Trophoblast cell (in vitro differentiated cells and primary cell): Measurements from ENCODE around the gene MPP2.

Experiments
- DNase-seq, 2 donors: peaks; one replicate each; pipeline ENCODE4 v3.0.0-alpha.2; 2016
- H2AFZ ChIP-seq: 2 replicates; pipeline ENCODE4 v1.6.1; 2013; ENCODE audit warnings: low read length, moderate library complexity, mild to moderate bottlenecking; ENCODE audit not compliant: insufficient read depth, poor library complexity
- H2AK5ac ChIP-seq: 2 replicates; pipeline ENCODE4 v1.6.1; 2013; ENCODE audit warnings: mild to moderate bottlenecking, low read length
- H2BK120ac ChIP-seq: 2 replicates; pipeline ENCODE4 v1.6.1; 2013; ENCODE audit warnings: low read length, mild to moderate bottlenecking, moderate library complexity; ENCODE audit not compliant: insufficient read depth, poor library complexity
- H2BK12ac ChIP-seq: 2 replicates; pipeline ENCODE4 v1.6.1; 2013; ENCODE audit warnings: mild to moderate bottlenecking, low read length, moderate library complexity
- H2BK5ac ChIP-seq: 2 replicates; pipeline ENCODE4 v1.6.1; 2013; ENCODE audit warnings: low read length, low read depth, moderate library complexity, mild to moderate bottlenecking; ENCODE audit not compliant: poor library complexity
- H3K14ac ChIP-seq: 2 replicates; pipeline ENCODE4 v1.6.1; 2013; ENCODE audit warnings: mild to moderate bottlenecking, low read length
- H3K18ac ChIP-seq: 2 replicates; pipeline ENCODE4 v1.6.1; 2013; ENCODE audit warnings: mild to moderate bottlenecking, low read length
- H3K23ac ChIP-seq: 2 replicates; pipeline ENCODE4 v1.6.1; 2013; ENCODE audit warnings: low read length
- H3K27ac ChIP-seq: 2 replicates; pipeline ENCODE4 v1.5.1; 2013; ENCODE audit warnings: low read depth, mild to moderate bottlenecking, inconsistent platforms, low read length, moderate library complexity
- H3K27me3 ChIP-seq: 2 replicates; pipeline ENCODE4 v1.6.1; 2013; ENCODE audit warnings: inconsistent platforms, mild to moderate bottlenecking, low read length, moderate library complexity; ENCODE audit not compliant: insufficient read depth
- H3K36me3 ChIP-seq, 2 experiments: 1 replicate in 1 of 2; 2 replicates in 1 of 2; pipeline ENCODE4 v1.6.1; 2013; ENCODE audit warnings: low read length in 2 of 2, mild to moderate bottlenecking in 2 of 2, moderate library complexity in 1 of 2; ENCODE audit not compliant: insufficient read depth in 2 of 2, control insufficient read depth in 1 of 2
- H3K4ac ChIP-seq: 2 replicates; pipeline ENCODE4 v1.6.1; 2013; ENCODE audit warnings: low read depth, mild to moderate bottlenecking, low read length, moderate library complexity
- H3K4me1 ChIP-seq, 2 experiments: 1 replicate in 1 of 2; 2 replicates in 1 of 2; pipeline ENCODE4 v1.6.1; 2013; ENCODE audit warnings: low read length in 2 of 2, mild to moderate bottlenecking in 2 of 2, moderate library complexity in 1 of 2; ENCODE audit not compliant: insufficient read depth in 2 of 2, control insufficient read depth in 1 of 2
- H3K4me2 ChIP-seq: 2 replicates; pipeline ENCODE4 v1.6.1; 2013; ENCODE audit warnings: inconsistent platforms, mild to moderate bottlenecking, low read length, moderate library complexity
- H3K4me3 ChIP-seq: 2 replicates; pipeline ENCODE4 v1.5.1; 2013; ENCODE audit warnings: mild to moderate bottlenecking, low read depth, low read length, inconsistent platforms
- H3K79me1 ChIP-seq: one replicate; pipeline ENCODE4 v1.6.1; 2013; ENCODE audit warnings: low read length
- H3K79me2 ChIP-seq: 2 replicates; pipeline ENCODE4 v1.6.1; 2013; ENCODE audit warnings: low read length, mild to moderate bottlenecking; ENCODE audit not compliant: control insufficient read depth, insufficient read depth, poor library complexity
- H3K9ac ChIP-seq: 2 replicates; pipeline ENCODE4 v1.6.1; 2013; ENCODE audit warnings: mild to moderate bottlenecking, low read length
- H3K9me3 ChIP-seq: 2 replicates; pipeline ENCODE4 v1.6.1; 2013; ENCODE audit warnings: low read depth, mild to moderate bottlenecking, control low read depth, inconsistent platforms, low read length; ENCODE audit not compliant: insufficient read depth
- H4K12ac ChIP-seq: 2 replicates; pipeline ENCODE4 v1.6.1; 2013; ENCODE audit warnings: low read depth, mild to moderate bottlenecking, low read length, moderate library complexity
- H4K8ac ChIP-seq: 2 replicates; pipeline ENCODE4 v1.6.1; 2013; ENCODE audit warnings: low read depth, mild to moderate bottlenecking, low read length, moderate library complexity
- H4K91ac ChIP-seq: one replicate; pipeline ENCODE4 v1.6.1; 2013; ENCODE audit warnings: low read depth, mild to moderate bottlenecking, low read length, moderate library complexity
- WGBS: extraction: QIAGEN DNeasy Blood & Tissue Kit; methylation state at CpG from one replicate; pipeline ENCODE4 v1.1.7; 2013; ENCODE audit warnings: missing lambda C conversion rate; ENCODE audit not compliant: insufficient read length, insufficient coverage; ENCODE audit errors: extremely low coverage; 5-methylcytosine and 5-hydroxymethylcytosine counted together

MPP2 gene

DNA sequence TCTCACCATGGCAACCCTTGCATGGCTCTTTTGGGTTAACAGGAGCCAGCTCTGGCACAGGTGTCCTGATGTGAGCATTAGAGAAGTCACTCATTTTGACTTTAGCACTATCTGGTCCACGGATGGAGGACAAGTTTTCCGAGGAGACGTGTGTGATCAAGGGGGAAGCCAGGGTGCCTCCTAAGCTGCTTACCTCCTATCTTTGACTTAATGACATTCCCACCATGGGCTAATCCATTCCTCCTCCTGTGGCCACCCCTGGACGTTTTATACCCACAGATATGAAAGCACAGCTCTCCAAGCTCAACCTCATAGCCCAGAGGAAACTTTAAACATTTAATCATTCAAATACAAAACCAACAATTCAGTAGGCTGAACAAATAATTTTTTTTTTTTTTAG is 18.8 kb downstream of the MPP2 start:
- Histone ChIP-seq H3K18ac (no peak overlapping the region), H3K79me2 (no peaks in the 10 kb centered on the region), H2BK120ac (no peak overlapping the region), H3K4me1 (no peaks in the 10 kb centered on the region), H2BK12ac (no peak overlapping the region), H3K9ac (no peak overlapping the region), H4K8ac (no peak overlapping the region), H4K12ac (no peak overlapping the region), H2AFZ (no peak overlapping the region), H3K36me3 (no peaks in the 10 kb centered on the region), H3K27me3 (no peaks in the 10 kb centered on the region), H2BK5ac (no peak overlapping the region), H3K23ac (no peak overlapping the region), H3K27ac (no peak overlapping the region), H3K9me3 (no peaks in the 10 kb centered on the region), H4K91ac (no peak overlapping the region), H3K14ac (no peak overlapping the region), H2AK5ac (no peak overlapping the region), H3K79me1 (no peaks in the 10 kb centered on the region), H3K4me3 (no peak overlapping the region), H3K4me2 (no peak overlapping the region), H3K4ac (no peak overlapping the region)
- no CpG with 5 or more reads among the region's 4 CpGs for WGBS
- no peak for DNase-seq

DNA sequence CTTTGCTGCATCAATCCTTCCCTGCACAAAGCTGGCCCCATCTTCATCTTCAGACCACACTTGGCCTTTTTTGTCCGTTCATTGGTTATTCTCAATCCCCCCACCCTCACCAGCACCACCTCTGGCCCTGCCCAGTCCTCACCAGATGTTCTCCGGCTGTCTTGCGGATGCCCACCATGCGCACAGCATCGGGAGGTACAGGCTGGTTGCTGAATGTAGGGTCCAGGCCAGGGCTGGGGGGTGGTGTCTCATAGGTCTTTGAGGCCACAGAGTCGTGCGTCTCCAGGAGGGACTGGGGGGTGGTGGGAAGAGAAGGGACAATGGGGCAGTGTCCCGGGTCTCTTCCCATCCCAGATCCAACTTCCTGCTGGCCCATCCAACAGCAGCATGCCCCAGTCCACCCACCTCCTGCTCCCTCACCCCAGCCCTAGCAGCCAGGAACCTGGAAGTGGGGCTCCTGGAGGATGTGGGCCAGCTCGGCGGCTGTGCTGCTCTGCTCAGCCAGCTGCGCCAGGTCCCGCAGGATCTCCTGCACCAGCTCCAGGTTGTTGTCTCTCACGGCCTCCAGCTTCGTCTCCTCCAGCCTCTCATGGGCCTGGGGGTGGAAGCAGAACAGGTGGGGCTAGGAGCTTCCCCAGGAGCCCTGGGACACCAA is 24.4 kb downstream of the MPP2 start:
- Histone ChIP-seq H4K12ac (no peak overlapping the region), H3K4me2 (no peak overlapping the region), H3K36me3 (no peaks in the 10 kb centered on the region), H3K23ac (no peak overlapping the region), H3K4me3 (no peak overlapping the region), H3K79me2 (no peaks in the 10 kb centered on the region), H3K4ac (no peak overlapping the region), H3K14ac (no peak overlapping the region), H4K91ac (no peak overlapping the region), H2AK5ac (no peak overlapping the region), H3K4me1 (peaks cover 3% of the 10 kb centered on the region in 2 experiments), H3K79me1 (no peaks in the 10 kb centered on the region), H3K27me3 (no peaks in the 10 kb centered on the region), H2BK12ac (no peak overlapping the region), H2AFZ (no peak overlapping the region), H3K9ac (no peak overlapping the region), H3K27ac (no peak overlapping the region), H2BK120ac (no peak overlapping the region), H3K18ac (no peak overlapping the region), H4K8ac (no peak overlapping the region), H3K9me3 (no peaks in the 10 kb centered on the region), H2BK5ac (no peak overlapping the region)
- no peak for DNase-seq
- no CpG with 5 or more reads among the region's 14 CpGs for WGBS

GRCh38 chr17:43881758-43882505 is 25.4 kb downstream of the MPP2 start:
- WGBS: no CpG with 5 or more reads among the region's 27 CpGs
- Histone ChIP-seq H2BK5ac (no peak overlapping the region), H3K4me3 (no peak overlapping the region), H2AK5ac (no peak overlapping the region), H3K4me2 (no peak overlapping the region), H3K27ac (no peak overlapping the region), H3K23ac (no peak overlapping the region), H3K9me3 (no peaks in the 10 kb centered on the region), H4K12ac (no peak overlapping the region), H2BK120ac (no peak overlapping the region), H3K18ac (no peak overlapping the region), H3K36me3 (no peaks in the 10 kb centered on the region), H3K14ac (no peak overlapping the region), H2BK12ac (no peak overlapping the region), H3K79me2 (no peaks in the 10 kb centered on the region), H3K4me1 (peaks cover 3% of the 10 kb centered on the region in 2 experiments), H4K8ac (no peak overlapping the region), H2AFZ (no peak overlapping the region), H3K4ac (no peak overlapping the region), H3K9ac (no peak overlapping the region), H3K27me3 (no peaks in the 10 kb centered on the region), H4K91ac (no peak overlapping the region), H3K79me1 (no peaks in the 10 kb centered on the region)
- DNase-seq: peak in 1 of 2 donors; percentile 47

DNA sequence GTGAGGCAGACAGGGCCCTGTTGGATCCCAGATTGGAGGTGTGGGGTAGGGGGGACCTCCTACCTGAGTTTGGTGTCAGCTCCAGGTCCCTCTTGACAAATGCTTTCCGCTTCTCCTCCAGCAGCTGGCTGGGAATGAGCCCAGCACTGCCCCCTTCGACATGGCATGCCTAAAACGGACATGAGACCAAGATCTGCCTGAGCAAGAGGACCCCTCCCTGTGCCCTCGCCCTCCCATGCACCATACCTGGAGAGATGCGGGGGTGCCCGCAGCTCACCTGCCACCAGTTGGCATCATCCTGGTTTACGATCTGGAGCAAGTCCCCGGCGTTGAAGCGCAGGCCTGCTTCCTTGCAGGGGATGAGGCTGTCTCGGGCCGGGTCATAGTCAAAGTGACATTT is 26.2 kb downstream of the MPP2 start:
- Histone ChIP-seq H2BK5ac (no peak overlapping the region), H3K79me2 (no peaks in the 10 kb centered on the region), H2BK12ac (no peak overlapping the region), H2AK5ac (no peak overlapping the region), H2AFZ (no peak overlapping the region), H4K8ac (no peak overlapping the region), H2BK120ac (no peak overlapping the region), H3K9ac (no peak overlapping the region), H3K4ac (no peak overlapping the region), H3K27ac (no peak overlapping the region), H3K9me3 (no peaks in the 10 kb centered on the region), H3K4me2 (no peak overlapping the region), H4K12ac (no peak overlapping the region), H3K4me3 (no peak overlapping the region), H3K27me3 (no peaks in the 10 kb centered on the region), H3K18ac (no peak overlapping the region), H4K91ac (no peak overlapping the region), H3K79me1 (no peaks in the 10 kb centered on the region), H3K14ac (no peak overlapping the region), H3K4me1 (peaks cover 3% of the 10 kb centered on the region in 2 experiments), H3K23ac (no peak overlapping the region), H3K36me3 (no peaks in the 10 kb centered on the region)
- WGBS: no CpG with 5 or more reads among the region's 12 CpGs
- DNase-seq: no peak
